Large intestine (tissue), 3 donors: Measurements from ENCODE around the gene SULF2. TPM values are rescaled to one million over a fixed set of nuclear protein-coding genes. Genes with fewer than 3 reads are reported as not detected.
"Not testable (repeated sequence)": the region's sequence is repeated elsewhere in the genome, so short reads cannot be mapped to it uniquely, and the experiment has no call there.

ENCODE experiments used
- DNase-seq, 2 donors: peaks; one replicate each; pipeline versions ENCODE4 v3.0.0 to v3.0.0-alpha.2; 2013
- H3K27ac ChIP-seq: one replicate; pipeline ENCODE4 v1.5.1; 2013; ENCODE audit warnings: low read length
- H3K27me3 ChIP-seq: 2 replicates; pipeline ENCODE4 v1.6.1; 2013; ENCODE audit warnings: low read length; ENCODE audit not compliant: control insufficient read depth, insufficient read depth
- H3K36me3 ChIP-seq: 2 replicates; pipeline ENCODE4 v1.6.1; 2013; ENCODE audit warnings: low read length; ENCODE audit not compliant: control insufficient read depth, insufficient read depth
- H3K4me1 ChIP-seq: one replicate; pipeline ENCODE4 v1.6.1; 2013; ENCODE audit warnings: low read length; ENCODE audit not compliant: control insufficient read depth, insufficient read depth
- H3K4me3 ChIP-seq: one replicate; pipeline ENCODE4 v1.5.1; 2013; ENCODE audit warnings: low read length
- H3K9me3 ChIP-seq: one replicate; pipeline ENCODE4 v1.6.1; 2013; ENCODE audit warnings: mild to moderate bottlenecking, low read depth, low read length, moderate library complexity; ENCODE audit not compliant: control insufficient read depth
- WGBS: methylation state at CpG from one replicate; pipeline ENCODE4 v1.1.5; 2013; ENCODE audit warnings: low lambda C conversion rate; ENCODE audit not compliant: insufficient coverage; 5-methylcytosine and 5-hydroxymethylcytosine counted together
- polyA plus RNA-seq: library from polyadenylated mRNA; unstranded; fragments of 120-200 nt; gene quantifications from one replicate; pipeline ENCODE4 v1.2.1, GENCODE V29; 2013

SULF2 gene
- polyA plus RNA-seq, 1 donor, result 51.7 TPM

- H3K4me1 ChIP-seq, result no peaks in the 10 kb centered on the region
- no peak for DNase-seq
- no peaks in the 10 kb centered on the region for H3K27me3 ChIP-seq
- no peak overlapping the region for H3K4me3 ChIP-seq
- no CpG with 5 or more reads among the region's 17 CpGs for WGBS
- H3K27ac ChIP-seq, result no peak overlapping the region
- H3K36me3 ChIP-seq, result no peaks in the 10 kb centered on the region
- no peaks in the 10 kb centered on the region for H3K9me3 ChIP-seq
Observed at GRCh38 chr20:47795214-47795907, 10.1 kb upstream of the SULF2 start.

- H3K27ac ChIP-seq, H3K27me3 ChIP-seq, H3K36me3 ChIP-seq, H3K4me1 ChIP-seq, H3K9me3 ChIP-seq, H3K4me3 ChIP-seq, DNase-seq: not testable (repeated sequence)
- WGBS, result no CpG with 5 or more reads among the region's 6 CpGs
Observed at GRCh38 chr20:47794264-47794663, 9.0 kb upstream of the SULF2 start.

GRCh38 chr20:47792021-47792618, 6.8 kb upstream of the SULF2 start:
- no peak for DNase-seq
- no peak overlapping the region for H3K27ac ChIP-seq

GRCh38 chr20:47791084-47791599, 5.9 kb upstream of the SULF2 start:
- Histone ChIP-seq H3K4me3 (no peak overlapping the region), H3K27me3 (no peaks in the 10 kb centered on the region), H3K36me3 (no peaks in the 10 kb centered on the region), H3K27ac (no peak overlapping the region), H3K9me3 (no peaks in the 10 kb centered on the region), H3K4me1 (no peaks in the 10 kb centered on the region)
- DNase-seq, result no peak
- 100% methylated on average over 1 of the region's 2 CpGs for WGBS

More at GRCh38 chr20:47792021-47792618, 6.8 kb upstream of the SULF2 start:
- H3K4me1 ChIP-seq, result no peaks in the 10 kb centered on the region
- no peaks in the 10 kb centered on the region for H3K36me3 ChIP-seq
- no peak overlapping the region for H3K4me3 ChIP-seq
- no peaks in the 10 kb centered on the region for H3K9me3 ChIP-seq
- no peaks in the 10 kb centered on the region for H3K27me3 ChIP-seq
- no CpG with 5 or more reads among the region's 9 CpGs for WGBS

GRCh38 chr20:47790580-47790965, 5.3 kb upstream of the SULF2 start:
- WGBS, result 82% methylated on average over 2 of the region's 5 CpGs
- no peak overlapping the region for H3K27ac ChIP-seq
- no peak overlapping the region for H3K4me3 ChIP-seq

GRCh38 chr20:47789764-47790579, 4.7 kb upstream of the SULF2 start:
- H3K4me1 ChIP-seq, result no peaks in the 10 kb centered on the region
- H3K4me3 ChIP-seq, result no peak overlapping the region
- WGBS, result 60% methylated on average over 2 of the region's 10 CpGs
- no peaks in the 10 kb centered on the region for H3K27me3 ChIP-seq
- H3K36me3 ChIP-seq, result no peaks in the 10 kb centered on the region
- no peak overlapping the region for H3K27ac ChIP-seq
- H3K9me3 ChIP-seq, result no peaks in the 10 kb centered on the region
- no peak for DNase-seq

More at GRCh38 chr20:47790580-47790965, 5.3 kb upstream of the SULF2 start:
- no peak for DNase-seq
- H3K36me3 ChIP-seq, result no peaks in the 10 kb centered on the region
- H3K9me3 ChIP-seq, result no peaks in the 10 kb centered on the region
- no peaks in the 10 kb centered on the region for H3K27me3 ChIP-seq
- H3K4me1 ChIP-seq, result no peaks in the 10 kb centered on the region

- Histone ChIP-seq H3K27me3 (no peaks in the 10 kb centered on the region), H3K4me1 (peaks cover 6% of the 10 kb centered on the region), H3K9me3 (no peaks in the 10 kb centered on the region), H3K4me3 (no peak overlapping the region), H3K27ac (no peak overlapping the region), H3K36me3 (no peaks in the 10 kb centered on the region)
- WGBS, result 48% methylated on average over 3 of the region's 12 CpGs
- no peak for DNase-seq
Observed at GRCh38 chr20:47789081-47789763, 3.9 kb upstream of the SULF2 start.

GRCh38 chr20:47788741-47789080, 3.4 kb upstream of the SULF2 start:
- no peaks in the 10 kb centered on the region for H3K9me3 ChIP-seq
- H3K36me3 ChIP-seq, result no peaks in the 10 kb centered on the region
- H3K4me1 ChIP-seq, result peaks cover 10% of the 10 kb centered on the region
- no peak overlapping the region for H3K27ac ChIP-seq
- WGBS, result no CpG with 5 or more reads among the region's 11 CpGs
- no peak overlapping the region for H3K4me3 ChIP-seq
- DNase-seq, result no peak
- H3K27me3 ChIP-seq, result no peaks in the 10 kb centered on the region

GRCh38 chr20:47786765-47787107, 1.5 kb upstream of the SULF2 start:
- WGBS, result no CpG with 5 or more reads among the region's 6 CpGs
- Histone ChIP-seq H3K36me3 (no peaks in the 10 kb centered on the region), H3K4me1 (peaks cover 15% of the 10 kb centered on the region), H3K27ac (peak overlapping the region; percentile 80), H3K4me3 (peak overlapping the region; percentile 49), H3K9me3 (no peaks in the 10 kb centered on the region), H3K27me3 (no peaks in the 10 kb centered on the region)
- DNase-seq, result no peak
